Measurements from ENCODE around the gene ESRRA. TPM values are rescaled to one million over a fixed set of nuclear protein-coding genes. Genes with fewer than 3 reads are reported as not detected.

Gene ESRRA
- total and polyA plus RNA-seq, 9 of the 15 experiments (the other 6 are each of a cell fraction or from before 2014, with no cell fraction given): 0.27 to 89.7 (median 23.7) TPM

DNA sequence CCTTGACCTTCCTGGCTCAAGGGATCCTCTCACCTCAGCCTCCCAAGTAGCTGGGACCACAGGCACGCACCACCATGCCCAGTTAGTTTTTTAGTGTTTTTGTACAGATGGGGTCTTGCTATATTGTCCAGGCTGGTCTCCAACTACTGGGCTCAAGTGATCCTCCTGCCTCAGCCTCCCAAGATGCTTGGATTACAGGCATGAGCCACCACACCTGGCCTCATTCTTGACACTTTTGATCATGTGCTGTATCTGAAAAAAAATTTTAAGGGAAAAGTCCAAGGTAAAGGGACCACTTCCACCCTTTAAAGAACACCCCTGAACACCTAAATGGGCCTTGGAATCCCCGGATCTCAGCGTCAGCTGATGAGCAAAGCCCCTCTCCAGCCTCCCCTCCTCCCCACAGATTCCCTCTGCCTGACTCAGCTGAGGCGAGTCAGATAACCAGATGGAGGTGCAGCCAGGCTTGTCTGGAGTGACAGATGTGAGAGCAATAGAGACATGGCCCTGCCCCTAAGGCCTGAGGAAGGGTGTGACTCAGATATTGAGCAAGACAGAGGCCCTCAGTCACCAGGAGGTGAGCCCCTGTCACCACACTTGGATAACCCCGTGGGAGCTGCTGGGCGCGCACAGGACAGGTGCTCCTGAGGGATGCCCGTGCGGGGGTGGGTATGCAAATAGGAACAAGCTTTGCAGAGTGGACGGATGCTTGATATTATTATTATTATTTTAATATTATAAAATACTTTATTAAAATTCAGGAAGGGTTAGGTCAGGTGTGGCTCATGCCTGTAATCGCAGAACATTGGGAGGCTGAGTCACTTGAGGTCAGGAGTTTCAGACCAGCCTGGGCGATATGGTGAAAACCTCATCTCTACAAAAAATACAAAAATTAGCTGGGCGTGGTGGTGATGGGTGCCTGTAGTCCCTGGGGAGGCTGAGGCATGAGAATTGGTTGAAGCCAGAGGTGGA lies 29.7 kb downstream of the ESRRA start (continued):
- TF ChIP-seq, protein P1, sequence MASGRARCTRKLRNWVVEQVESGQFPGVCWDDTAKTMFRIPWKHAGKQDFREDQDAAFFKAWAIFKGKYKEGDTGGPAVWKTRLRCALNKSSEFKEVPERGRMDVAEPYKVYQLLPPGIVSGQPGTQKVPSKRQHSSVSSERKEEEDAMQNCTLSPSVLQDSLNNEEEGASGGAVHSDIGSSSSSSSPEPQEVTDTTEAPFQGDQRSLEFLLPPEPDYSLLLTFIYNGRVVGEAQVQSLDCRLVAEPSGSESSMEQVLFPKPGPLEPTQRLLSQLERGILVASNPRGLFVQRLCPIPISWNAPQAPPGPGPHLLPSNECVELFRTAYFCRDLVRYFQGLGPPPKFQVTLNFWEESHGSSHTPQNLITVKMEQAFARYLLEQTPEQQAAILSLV (tag; IDR thresholded peaks at IDR 0.05): peak; percentile 92
- TF ChIP-seq, protein P2, sequence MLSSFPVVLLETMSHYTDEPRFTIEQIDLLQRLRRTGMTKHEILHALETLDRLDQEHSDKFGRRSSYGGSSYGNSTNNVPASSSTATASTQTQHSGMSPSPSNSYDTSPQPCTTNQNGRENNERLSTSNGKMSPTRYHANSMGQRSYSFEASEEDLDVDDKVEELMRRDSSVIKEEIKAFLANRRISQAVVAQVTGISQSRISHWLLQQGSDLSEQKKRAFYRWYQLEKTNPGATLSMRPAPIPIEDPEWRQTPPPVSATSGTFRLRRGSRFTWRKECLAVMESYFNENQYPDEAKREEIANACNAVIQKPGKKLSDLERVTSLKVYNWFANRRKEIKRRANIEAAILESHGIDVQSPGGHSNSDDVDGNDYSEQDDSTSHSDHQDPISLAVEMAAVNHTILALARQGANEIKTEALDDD (IDR thresholded peaks at IDR 0.05): peak; percentile 70
- TF ChIP-seq RBFOX2 (IDR thresholded peaks at IDR 0.05; ENCODE audit: low read depth, low read length) (no peak), MEF2D (tag; conservative IDR thresholded peaks at IDR 0.05; ENCODE audit: low read depth) (0 out of 2 replicates have a peak, but pooled peaks have one; percentile 26), POLR2H (tag; IDR thresholded peaks at IDR 0.05; ENCODE audit: low read depth) (no peak), SMARCA5 (IDR thresholded peaks at IDR 0.05) (peak; percentile 98), TEAD4 (IDR thresholded peaks at IDR 0.05; ENCODE audit: low read length) (peak; percentile 98), TEAD4 (CRISPR knock-in tag; IDR thresholded peaks at IDR 0.05; ENCODE audit: borderline replicate concordance) (no peak), TBL1XR1 (IDR thresholded peaks at IDR 0.05; ENCODE audit: low read length in 2 of 2) (peak; percentile 91 to 95; a peak in 3 of 4 replicates), ZBTB8A (IDR thresholded peaks at IDR 0.05; ENCODE audit: partially characterized antibody) (no peak), PHF21A (IDR thresholded peaks at IDR 0.05; ENCODE audit: borderline replicate concordance, low read depth) (no peak), ZBTB7A (IDR thresholded peaks at IDR 0.05; ENCODE audit: borderline replicate concordance, control insufficient read depth, low read depth, low read length) (peak; percentile 98), CBX1 (IDR thresholded peaks at IDR 0.05; ENCODE audit: low read depth) (peak; percentile 77; the same call in 1 of the 2 replicates)
- TF ChIP-seq, protein P3, sequence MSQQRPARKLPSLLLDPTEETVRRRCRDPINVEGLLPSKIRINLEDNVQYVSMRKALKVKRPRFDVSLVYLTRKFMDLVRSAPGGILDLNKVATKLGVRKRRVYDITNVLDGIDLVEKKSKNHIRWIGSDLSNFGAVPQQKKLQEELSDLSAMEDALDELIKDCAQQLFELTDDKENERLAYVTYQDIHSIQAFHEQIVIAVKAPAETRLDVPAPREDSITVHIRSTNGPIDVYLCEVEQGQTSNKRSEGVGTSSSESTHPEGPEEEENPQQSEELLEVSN (IDR thresholded peaks at IDR 0.05; ENCODE audit: borderline replicate concordance in 1 of 2, extremely low read depth in 1 of 2, insufficient read depth in 1 of 2, insufficient read length in 1 of 2, low read depth in 1 of 2, low read length in 1 of 2, poor library complexity in 1 of 2, severe bottlenecking in 1 of 2): peak; percentile 45 to 62
- TF ChIP-seq, protein P4, sequence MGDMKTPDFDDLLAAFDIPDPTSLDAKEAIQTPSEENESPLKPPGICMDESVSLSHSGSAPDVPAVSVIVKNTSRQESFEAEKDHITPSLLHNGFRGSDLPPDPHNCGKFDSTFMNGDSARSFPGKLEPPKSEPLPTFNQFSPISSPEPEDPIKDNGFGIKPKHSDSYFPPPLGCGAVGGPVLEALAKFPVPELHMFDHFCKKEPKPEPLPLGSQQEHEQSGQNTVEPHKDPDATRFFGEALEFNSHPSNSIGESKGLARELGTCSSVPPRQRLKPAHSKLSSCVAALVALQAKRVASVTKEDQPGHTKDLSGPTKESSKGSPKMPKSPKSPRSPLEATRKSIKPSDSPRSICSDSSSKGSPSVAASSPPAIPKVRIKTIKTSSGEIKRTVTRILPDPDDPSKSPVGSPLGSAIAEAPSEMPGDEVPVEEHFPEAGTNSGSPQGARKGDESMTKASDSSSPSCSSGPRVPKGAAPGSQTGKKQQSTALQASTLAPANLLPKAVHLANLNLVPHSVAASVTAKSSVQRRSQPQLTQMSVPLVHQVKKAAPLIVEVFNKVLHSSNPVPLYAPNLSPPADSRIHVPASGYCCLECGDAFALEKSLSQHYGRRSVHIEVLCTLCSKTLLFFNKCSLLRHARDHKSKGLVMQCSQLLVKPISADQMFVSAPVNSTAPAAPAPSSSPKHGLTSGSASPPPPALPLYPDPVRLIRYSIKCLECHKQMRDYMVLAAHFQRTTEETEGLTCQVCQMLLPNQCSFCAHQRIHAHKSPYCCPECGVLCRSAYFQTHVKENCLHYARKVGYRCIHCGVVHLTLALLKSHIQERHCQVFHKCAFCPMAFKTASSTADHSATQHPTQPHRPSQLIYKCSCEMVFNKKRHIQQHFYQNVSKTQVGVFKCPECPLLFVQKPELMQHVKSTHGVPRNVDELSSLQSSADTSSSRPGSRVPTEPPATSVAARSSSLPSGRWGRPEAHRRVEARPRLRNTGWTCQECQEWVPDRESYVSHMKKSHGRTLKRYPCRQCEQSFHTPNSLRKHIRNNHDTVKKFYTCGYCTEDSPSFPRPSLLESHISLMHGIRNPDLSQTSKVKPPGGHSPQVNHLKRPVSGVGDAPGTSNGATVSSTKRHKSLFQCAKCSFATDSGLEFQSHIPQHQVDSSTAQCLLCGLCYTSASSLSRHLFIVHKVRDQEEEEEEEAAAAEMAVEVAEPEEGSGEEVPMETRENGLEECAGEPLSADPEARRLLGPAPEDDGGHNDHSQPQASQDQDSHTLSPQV (IDR thresholded peaks at IDR 0.05): peak; percentile 45; the same call in 1 of the 2 replicates
- TF ChIP-seq, protein P5, sequence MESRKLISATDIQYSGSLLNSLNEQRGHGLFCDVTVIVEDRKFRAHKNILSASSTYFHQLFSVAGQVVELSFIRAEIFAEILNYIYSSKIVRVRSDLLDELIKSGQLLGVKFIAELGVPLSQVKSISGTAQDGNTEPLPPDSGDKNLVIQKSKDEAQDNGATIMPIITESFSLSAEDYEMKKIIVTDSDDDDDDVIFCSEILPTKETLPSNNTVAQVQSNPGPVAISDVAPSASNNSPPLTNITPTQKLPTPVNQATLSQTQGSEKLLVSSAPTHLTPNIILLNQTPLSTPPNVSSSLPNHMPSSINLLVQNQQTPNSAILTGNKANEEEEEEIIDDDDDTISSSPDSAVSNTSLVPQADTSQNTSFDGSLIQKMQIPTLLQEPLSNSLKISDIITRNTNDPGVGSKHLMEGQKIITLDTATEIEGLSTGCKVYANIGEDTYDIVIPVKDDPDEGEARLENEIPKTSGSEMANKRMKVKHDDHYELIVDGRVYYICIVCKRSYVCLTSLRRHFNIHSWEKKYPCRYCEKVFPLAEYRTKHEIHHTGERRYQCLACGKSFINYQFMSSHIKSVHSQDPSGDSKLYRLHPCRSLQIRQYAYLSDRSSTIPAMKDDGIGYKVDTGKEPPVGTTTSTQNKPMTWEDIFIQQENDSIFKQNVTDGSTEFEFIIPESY (CRISPR knock-in tag; IDR thresholded peaks at IDR 0.05): peak; percentile 65
